ENCODE measurements around the gene TBC1D30.
A peak's percentile ranks its signal among the peaks of the same experiment; 100 is the strongest.

TBC1D30 gene

DNA sequence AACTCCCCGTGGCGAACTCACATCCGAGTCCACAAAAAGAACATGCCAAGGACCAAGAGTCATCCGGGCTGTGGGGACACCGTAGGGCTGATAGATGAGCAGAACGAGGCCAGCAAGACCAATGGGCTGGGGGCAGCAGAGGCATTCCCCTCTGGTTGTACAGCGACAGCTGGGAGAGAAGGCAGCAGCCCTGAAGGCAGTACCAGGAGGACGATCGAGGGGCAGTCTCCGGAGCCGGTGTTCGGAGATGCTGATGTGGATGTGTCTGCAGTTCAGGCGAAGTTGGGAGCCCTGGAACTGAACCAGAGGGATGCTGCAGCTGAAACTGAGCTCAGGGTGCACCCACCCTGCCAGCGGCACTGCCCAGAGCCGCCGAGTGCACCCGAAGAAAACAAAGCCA lies 50.7 kb downstream of the TBC1D30 start:
- DNase-seq, result no peak

DNA sequence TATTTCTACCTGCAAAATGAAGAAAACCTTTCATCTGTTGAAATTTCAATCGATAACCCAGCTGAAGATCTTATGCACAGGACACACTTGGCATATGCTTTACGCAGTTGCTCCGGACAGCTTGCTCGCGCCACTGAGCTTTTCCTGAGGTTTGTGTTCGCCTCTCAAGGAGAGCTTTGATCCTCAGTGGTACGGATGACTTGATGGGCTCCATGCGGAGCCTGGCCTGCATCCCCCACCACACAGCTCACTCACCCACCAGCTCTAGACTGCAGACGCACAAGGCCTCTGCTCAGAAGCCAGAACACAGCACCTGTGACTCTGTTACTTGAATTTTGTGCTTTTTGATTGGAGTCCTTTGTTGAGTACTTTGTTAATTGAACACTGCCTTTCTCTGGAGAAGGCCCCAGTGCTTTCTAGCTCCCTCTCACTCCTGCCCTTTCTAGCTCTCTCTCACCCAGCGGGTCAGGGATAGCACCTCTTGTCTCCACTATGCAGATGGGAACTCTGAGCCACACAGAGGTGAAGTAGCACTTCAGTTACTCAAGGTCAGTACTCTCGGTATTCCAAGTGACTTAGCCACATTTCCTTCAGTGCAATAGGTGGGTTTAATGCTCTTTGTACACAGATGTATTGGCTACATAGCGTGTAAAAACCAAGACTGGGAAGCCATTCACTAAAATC lies 52.1 kb downstream of the TBC1D30 start:
- no peak for DNase-seq

GRCh38 chr12:64877363-64878004 lies 53.0 kb downstream of the TBC1D30 start:
- no peak for DNase-seq

DNA sequence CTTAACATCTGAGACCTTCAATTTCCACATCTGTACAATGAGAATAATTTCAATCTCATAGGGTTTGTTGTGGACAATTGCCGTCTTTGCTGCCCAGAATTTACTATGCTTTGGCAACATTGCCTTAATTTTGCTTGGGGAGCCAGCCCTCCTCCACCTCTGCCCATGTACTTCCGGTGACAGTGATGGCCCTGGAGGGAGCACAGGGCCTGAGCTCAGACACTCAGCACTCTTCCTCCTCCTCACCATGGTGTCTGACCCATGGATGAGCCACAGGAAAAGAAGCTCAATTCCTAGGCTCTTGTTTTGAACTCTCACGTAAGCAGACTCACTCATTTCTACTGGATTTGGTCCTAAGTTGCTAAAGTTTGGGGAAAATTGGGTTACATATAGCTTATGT lies 58.2 kb downstream of the TBC1D30 start:
- DNase-seq, result no peak

GRCh38 chr12:64883264-64884163 lies 59.1 kb downstream of the TBC1D30 start:
- DNase-seq, result no peak

DNA sequence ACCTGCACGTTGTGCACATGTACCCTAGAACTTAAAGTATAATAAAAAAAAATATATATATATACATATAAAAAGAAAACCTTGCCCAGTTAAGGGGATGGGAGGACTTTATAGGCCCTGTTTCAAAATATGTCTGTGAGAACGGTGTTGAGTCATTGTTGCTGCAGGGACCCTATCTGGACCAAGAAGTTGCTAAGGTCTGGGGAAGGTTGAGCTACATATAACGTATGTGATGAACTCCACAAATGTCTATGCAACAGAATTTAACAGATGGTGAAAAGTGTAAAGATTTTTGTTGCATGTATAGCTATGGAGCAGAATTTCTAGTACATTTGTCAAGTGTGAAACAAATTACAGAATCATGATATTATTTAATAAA lies 59.7 kb downstream of the TBC1D30 start:
- no peak for DNase-seq

DNA sequence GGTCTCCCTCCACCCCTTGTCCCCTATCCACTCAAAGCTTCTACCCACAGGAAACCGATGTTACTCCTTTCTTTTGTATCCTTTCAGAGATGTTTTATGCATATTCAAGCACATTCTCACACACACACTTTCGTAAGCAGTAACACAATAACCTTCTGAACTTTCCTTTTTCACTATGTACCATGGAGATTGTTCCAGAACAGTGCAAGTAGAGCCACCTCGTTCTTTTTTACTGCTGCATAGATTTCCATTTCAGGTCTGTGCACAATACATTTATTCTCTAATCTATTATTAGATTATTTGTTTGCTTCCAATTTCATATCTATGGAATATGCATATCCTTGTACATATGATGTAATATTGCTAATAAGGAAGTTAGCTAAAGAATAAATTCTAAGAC lies 60.3 kb downstream of the TBC1D30 start:
- no peak for DNase-seq

- DNase-seq, result no peak
Observed at GRCh38 chr12:64889434-64890216, 65.2 kb downstream of the TBC1D30 start.

DNA sequence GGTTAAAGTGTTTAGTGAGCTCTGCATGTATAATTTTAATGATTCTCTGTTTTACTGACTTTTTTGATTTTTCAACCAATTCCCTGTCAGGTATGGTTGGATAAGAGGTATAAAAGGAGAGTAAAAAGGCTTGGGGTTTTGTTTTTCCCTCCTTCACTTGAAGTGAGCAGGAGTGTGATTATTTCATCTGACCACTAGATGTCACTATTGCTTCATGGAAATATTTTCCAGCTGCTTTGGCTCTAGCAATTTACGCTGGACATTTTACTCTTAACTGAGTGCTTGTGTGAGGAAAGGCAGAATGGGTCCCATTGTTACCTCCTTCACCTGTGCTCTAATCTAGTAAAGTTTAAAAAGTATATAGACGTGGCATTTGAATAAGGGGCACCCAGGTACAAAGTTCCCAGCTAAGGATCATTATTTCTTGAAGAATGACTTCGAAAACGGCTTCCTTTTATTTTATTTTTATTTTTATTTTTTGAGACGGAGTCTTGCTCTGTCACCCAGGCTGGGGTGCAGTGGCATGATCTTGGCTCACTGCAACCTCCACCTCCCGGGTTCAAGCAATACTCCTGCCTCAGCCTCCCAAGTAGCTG lies 66.5 kb downstream of the TBC1D30 start:
- peak; percentile 48 for DNase-seq

GRCh38 chr12:64891629-64892028 lies 67.2 kb downstream of the TBC1D30 start:
- DNase-seq, result no peak

- no peak for DNase-seq
Observed at GRCh38 chr12:64892561-64892960, 68.1 kb downstream of the TBC1D30 start.

DNA sequence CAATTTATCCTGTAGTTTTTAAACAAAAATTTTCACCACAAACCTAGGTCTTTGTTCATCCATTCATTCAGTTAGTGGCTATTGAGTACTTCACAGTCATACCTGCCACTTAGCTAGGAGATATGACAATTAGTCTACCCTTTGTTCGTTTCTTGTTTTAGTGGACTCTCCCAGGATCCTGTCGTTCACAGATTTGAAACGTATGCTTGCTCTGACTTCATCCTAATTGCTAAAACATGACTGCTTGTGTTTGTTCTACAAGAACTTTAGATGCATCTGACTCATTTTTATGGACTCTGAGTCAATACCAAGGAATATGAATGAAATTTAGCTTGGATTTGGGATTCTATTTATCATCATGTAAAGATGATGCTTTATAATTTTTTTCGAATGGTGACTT lies 69.5 kb downstream of the TBC1D30 start:
- no peak for DNase-seq

GRCh38 chr12:64894827-64895475 lies 70.5 kb downstream of the TBC1D30 start:
- no peak for DNase-seq

DNA sequence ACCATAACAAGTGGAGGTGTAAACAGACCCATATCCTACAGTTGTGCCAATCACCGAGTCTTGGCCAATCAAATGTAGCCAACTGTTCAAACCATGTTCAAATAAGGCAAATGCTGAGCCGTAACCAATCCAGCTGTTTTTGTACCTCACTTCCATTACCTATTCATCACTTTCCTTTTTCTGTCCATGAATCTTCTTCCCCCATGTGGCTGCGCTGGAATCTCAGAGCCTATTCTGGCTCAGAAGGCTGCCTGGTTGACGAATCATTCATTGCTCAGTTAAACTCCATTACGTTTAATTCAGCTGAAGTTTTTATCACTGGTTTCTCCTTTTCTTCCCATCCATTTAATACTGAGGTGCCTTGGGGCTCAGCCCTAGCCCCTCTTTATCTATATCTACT lies 71.1 kb downstream of the TBC1D30 start:
- DNase-seq, result no peak

- DNase-seq, result no peak
Observed at GRCh38 chr12:64900540-64900939, 76.1 kb downstream of the TBC1D30 start.

DNA sequence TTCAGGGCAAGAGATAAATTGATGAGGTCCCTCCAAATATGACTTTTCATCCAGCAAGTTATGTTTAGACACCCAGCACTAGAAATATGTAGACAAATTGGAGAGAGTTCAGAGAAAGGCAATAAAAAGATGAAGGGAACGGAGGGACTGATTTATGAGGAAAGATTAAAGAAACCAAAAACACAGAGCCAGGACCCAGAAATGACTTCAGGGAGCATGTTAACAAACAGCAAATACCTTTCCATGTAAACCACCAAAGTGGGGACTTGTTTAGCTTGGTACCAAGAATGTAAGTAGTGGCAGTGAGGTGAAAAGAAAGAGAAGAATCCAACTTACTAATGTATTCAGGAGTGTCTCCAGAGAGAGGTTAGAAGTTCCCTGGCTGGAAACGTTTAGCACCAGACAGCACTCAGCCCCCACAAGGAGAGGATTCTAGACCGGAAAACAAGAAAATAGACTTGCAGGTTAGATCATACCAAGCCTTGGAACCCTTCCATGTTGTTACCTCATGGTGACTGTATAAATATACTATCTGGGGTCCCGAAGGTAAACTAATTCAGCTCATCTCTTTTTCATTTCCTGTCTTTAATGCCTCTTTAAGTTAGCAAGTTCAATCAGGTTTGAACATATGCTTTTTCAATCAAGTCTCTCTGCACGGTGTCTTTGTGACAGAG lies 79.2 kb downstream of the TBC1D30 start:
- DNase-seq, result no peak

DNA sequence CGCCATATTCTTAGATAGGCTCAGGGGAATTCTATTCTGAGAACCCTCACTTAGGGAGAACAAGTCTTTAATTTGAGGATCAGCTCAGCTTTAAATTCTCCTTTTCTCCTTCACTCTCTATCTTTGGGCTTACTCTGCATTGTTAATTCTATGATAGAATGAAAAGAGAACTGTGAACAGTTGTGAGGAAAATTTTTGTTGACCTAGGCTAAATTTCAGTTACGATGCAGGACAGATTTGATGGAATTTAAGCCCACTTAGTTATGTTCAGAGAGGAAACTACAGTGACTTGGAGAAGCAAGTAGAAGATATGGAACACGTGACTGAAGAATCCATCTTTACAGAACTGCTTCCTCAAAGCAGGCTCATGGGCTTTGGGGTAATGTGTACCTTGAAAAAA lies 82.7 kb downstream of the TBC1D30 start:
- no peak for DNase-seq

DNA sequence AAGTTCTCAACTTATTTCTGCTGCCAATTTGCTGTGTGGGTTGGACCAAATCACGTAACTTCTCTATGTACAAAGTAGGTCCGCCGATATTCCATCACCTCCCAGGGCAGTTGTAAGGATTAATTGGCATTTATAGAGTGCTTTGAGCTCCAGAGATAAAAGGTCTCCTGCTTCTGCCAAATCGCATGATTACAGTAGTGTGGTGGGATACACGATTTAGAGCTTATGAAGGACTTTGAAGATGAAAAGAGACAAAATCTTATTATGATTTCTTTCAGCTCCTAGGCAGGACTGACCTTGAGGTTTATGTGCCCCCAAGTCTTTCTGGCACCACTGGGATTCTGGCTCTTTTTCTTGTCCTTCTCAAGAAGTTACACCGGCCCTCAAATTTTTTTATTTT lies 84.7 kb downstream of the TBC1D30 start:
- DNase-seq, result no peak

DNA sequence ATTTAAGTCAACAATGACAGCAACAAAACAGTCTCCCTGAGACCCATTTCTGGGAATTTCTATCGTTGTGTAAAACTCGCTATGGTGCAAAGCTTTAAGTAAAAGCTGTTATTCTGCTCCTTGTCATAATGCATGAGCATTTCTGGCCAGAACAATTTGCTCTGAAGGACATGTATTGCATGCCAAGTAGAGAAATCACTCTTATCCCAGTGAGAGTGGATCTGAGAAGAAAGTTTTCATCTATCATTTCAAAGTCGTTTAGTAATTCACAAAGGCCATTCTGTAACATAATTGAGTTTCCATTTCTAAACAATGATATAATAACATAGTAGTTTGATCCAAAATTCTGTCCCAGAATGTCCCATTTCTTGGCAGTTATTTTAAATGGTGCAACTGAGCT lies 86.6 kb downstream of the TBC1D30 start:
- DNase-seq, result no peak

GRCh38 chr12:64911912-64912311 lies 87.5 kb downstream of the TBC1D30 start:
- DNase-seq, result no peak

DNA sequence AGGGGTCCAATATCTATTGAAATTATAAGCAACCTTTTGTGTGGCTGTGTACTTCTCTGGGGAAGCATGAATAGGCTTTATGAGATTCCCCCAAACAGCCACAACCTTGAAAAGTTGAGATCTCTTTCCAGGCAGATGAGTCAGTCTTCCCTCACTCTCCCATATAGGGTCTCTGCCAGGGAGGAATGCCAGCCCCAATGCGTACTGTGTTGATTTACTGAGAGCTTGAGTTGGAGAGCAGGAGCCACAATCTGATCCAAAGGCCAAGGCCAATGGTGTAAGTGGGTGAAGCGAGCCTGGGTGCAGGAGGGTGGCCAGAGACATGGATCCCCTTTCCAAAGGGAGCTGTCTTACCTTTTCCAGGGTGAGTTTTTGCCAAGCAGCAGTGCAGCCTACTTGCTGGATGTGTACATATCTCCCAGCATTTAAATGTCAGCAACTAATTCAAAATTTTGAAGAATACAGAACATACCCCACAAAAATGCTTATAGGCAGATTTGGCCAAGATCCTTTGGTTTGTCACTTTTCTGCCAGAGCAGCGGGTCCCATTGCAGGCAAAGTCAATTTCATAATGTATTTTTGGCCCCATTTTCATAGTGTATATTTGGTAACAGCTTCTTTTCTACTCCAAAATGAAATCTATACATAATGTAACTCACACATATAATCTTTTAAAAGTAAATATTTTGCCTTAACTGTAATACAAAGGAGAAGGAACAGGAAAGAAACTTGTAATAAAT lies 88.2 kb downstream of the TBC1D30 start:
- no peak for DNase-seq
